WERI-Rb-1 (cell line): ENCODE measurements around the gene FMO1.

Source experiments
- DNase-seq: peaks from one replicate; pipeline ENCODE4 v3.0.0-alpha.2; 2020
- H3K27ac ChIP-seq: fragments of 250-450 bp; sonication (Bioruptor Pico); 2 replicates; pipeline ENCODE4 v1.5.1; 2020; ENCODE audit warnings: mild to moderate bottlenecking, moderate library complexity
- H3K27me3 ChIP-seq: fragments of 250-450 bp; sonication (Bioruptor Pico); 2 replicates; pipeline ENCODE4 v1.5.1; 2021; ENCODE audit warnings: mild to moderate bottlenecking, low read depth, moderate library complexity; ENCODE audit not compliant: insufficient read depth, severe bottlenecking
- H3K36me3 ChIP-seq: fragments of 250-450 bp; sonication (Bioruptor Pico); 2 replicates; pipeline ENCODE4 v1.5.1; 2020; ENCODE audit warnings: mild to moderate bottlenecking, moderate library complexity
- H3K4me3 ChIP-seq: 2 replicates; pipeline ENCODE4 v1.5.1; 2011; ENCODE audit warnings: low read depth, mild to moderate bottlenecking, control low read depth, low read length
- H3K9me3 ChIP-seq: fragments of 250-450 bp; sonication (Bioruptor Pico); 2 replicates; pipeline ENCODE4 v1.5.1; 2021; ENCODE audit warnings: mild to moderate bottlenecking, moderate library complexity; ENCODE audit not compliant: severe bottlenecking
- CTCF ChIP-seq: IDR thresholded peaks from 2 replicates; pipeline ENCODE4 v1.5.1; 2011; ENCODE audit warnings: low read depth, mild to moderate bottlenecking, control low read depth, inconsistent platforms, low read length

Gene FMO1

DNA sequence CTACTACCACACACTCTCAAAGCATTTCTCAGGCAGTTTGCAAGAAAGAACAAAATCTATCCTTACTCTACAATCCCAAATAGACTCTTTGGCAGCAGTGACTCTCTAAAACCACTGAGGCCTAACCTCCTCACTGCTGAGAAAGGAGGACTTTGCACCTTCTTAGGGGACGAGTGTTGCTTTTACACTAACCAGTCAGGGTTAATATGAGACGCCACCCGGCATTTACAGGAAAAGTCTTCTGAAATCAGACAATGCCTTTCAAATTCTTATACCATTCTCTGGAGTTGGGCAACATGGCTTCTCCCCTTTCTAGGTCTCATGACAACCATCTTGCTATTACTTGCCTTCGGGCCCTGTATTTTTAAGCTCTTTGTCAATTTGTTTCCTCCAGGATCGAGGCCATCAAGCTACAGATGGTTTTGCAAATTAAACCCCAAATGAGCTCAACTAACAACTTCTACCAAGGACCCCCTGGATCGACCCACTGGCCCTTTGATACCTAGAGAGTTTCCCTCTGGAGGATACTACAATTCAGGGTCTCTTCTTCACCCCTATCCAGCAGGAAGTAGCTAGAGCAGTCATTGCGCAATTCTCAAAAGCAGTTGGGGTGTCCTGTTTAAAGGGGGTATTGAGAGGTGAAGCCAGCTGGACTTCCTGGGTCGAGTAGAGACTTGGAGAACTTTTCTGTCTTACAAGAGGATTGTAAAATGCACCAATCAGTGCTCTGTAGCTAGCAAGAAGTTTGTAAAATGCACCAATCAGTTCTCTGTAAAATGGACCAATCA lies 63.7 kb downstream of the FMO1 start:
- Histone ChIP-seq H3K27me3 (no peaks in the 10 kb centered on the region), H3K36me3 (no peaks in the 10 kb centered on the region), H3K9me3 (peaks cover 3% of the 10 kb centered on the region), H3K4me3 (no peak overlapping the region), H3K27ac (no peak overlapping the region)
- DNase-seq = no peak
- TF ChIP-seq CTCF = no peak

DNA sequence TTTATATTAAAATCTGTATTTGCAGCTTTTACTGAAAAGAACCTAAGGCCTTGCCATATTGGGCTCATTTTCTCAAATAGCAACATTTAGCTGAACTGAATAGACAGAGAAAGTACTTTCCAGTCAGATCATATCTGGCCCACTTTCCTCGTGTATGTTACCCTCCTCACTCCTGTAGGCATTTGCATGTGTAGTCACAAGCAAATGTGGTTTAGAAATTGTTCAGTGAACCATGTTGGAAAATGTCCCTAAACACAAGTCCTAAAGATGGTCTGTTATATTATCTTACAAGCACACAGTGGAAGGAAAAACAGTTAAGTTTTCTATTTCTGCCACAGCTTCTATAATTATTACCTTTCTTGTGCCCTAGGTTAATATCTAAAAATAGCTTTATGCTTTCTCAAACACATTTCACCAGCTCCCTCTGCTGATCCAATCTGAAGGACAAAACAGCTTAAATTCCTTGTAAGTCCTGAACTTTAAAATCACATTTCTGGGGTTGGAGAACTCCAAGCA lies 65.1 kb downstream of the FMO1 start:
- H3K36me3 ChIP-seq = no peaks in the 10 kb centered on the region
- no peak for DNase-seq
- peaks cover 3% of the 10 kb centered on the region for H3K9me3 ChIP-seq
- H3K27ac ChIP-seq = no peak overlapping the region
- no peak overlapping the region for H3K4me3 ChIP-seq
- H3K27me3 ChIP-seq = no peaks in the 10 kb centered on the region
- no peak for TF ChIP-seq CTCF

- Histone ChIP-seq H3K4me3 (peak within 1 kb of the TSS; percentile 41), H3K36me3 (no peaks in the 10 kb centered on the region), H3K27me3 (no peaks in the 10 kb centered on the region), H3K27ac (no peak within 1 kb of the TSS), H3K9me3 (peaks cover 5% of the 10 kb centered on the region)
- TF ChIP-seq CTCF = peak; percentile 80
- peak; percentile 91 for DNase-seq
These were observed 65.6 kb downstream of the FMO1 start, which contains the start of gene FMO4 for GRCh38 chr1:171313835-171314320. Gene FMO4, plus strand, starts transcription at chr1:171314183. Its CDS starts 5,643 bp downstream, at chr1:171319826.

DNA sequence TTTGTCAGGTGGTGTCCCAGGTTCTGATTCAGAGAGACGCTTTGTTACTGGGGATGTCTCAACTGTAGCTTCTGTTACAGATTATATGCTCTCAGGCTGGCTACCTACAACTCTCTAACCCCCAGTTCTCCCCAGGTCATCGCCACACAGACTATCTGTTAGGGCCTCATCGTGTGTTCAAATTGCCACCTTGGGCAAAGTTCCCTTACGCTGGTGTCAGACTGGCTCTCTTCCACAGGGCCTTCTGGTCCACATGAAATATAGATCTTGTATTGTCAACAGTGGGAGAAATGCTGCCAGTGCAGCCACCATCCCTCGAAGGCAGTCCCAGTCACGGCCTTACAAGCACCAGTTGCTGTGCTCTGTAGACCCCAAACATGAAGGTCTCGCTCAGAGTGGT lies 81.0 kb downstream of the FMO1 start:
- Histone ChIP-seq H3K27ac (no peak overlapping the region), H3K9me3 (no peaks in the 10 kb centered on the region), H3K36me3 (no peaks in the 10 kb centered on the region), H3K27me3 (no peaks in the 10 kb centered on the region), H3K4me3 (no peak overlapping the region)
- no peak for TF ChIP-seq CTCF
- DNase-seq = no peak

DNA sequence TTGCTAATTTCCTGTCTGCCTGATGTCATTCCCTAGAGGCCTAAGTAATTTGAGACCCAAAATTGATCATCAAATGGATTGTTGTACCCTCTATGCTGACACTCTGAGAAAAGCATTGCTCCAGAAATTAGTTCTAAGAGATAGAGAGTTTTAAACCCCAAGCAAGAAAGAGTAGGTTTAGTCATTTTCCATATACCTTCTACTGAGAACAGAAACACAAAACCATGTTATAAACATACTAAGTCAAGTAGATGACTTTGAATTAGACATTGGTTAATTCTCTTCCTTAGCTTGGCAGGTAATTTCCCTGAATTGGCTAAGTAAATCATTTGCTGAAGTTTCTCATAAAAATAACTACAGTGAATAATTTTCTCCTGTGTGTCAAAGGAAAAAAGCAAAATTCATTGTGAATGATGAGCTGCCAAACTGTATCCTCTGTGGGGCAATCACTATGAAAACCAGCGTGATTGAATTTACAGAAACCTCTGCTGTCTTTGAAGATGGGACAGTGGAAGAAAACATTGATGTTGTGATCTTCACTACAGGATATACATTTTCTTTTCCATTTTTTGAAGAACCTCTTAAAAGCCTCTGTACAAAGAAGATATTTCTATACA lies 85.8 kb downstream of the FMO1 start:
- Histone ChIP-seq H3K9me3 (no peaks in the 10 kb centered on the region), H3K4me3 (no peak overlapping the region), H3K36me3 (no peaks in the 10 kb centered on the region), H3K27ac (no peak overlapping the region), H3K27me3 (no peaks in the 10 kb centered on the region)
- no peak for TF ChIP-seq CTCF
- no peak for DNase-seq
